Sigmoid colon (tissue), 4 donors: ENCODE data around the gene IYD.

Experiments
- EP300 ChIP-seq, 4 donors: sonication (generic); formaldehyde crosslinking; IDR thresholded peaks; one replicate each; pipeline ENCODE4 v1.6.1; 2017; ENCODE audit warnings: antibody characterized with exemption in 4 of 4
- POLR2A ChIP-seq, 2 donors: fragments of 450-650 bp; IDR thresholded peaks; one replicate each; pipeline ENCODE4 v1.6.1; 2016; ENCODE audit warnings: antibody characterized with exemption in 2 of 2, mild to moderate bottlenecking in 2 of 2, moderate library complexity in 2 of 2
- POLR2AphosphoS5 ChIP-seq, 4 donors: sonication (generic); formaldehyde crosslinking; IDR thresholded peaks; one replicate each; pipeline ENCODE4 v1.6.1; 2017; ENCODE audit warnings: antibody characterized with exemption in 4 of 4

GRCh38 chr6:150371356-150371755 is 2.5 kb downstream of the IYD start:
- TF ChIP-seq EP300 (IDR thresholded peaks at IDR 0.05) (no peak), POLR2A (IDR thresholded peaks at IDR 0.05) (no peak), POLR2AphosphoS5 (IDR thresholded peaks at IDR 0.05) (no peak)
